HG02870 (cell line): ENCODE data around the gene DACH1.
"Not testable (repeated sequence)": the region's sequence is repeated elsewhere in the genome, so short reads cannot be mapped to it uniquely, and the experiment has no call there.

Experiments used
- ATAC-seq: cut with Tn5 transposase; IDR thresholded peaks from one replicate; pipeline ENCODE4 v1.9.1; 2021; ENCODE audit warnings: mild to moderate bottlenecking, moderate library complexity; ENCODE audit not compliant: unreplicated experiment

DACH1 gene

GRCh38 chr13:71867131-71867814 lies at the start of gene DACH1:
Gene DACH1 (minus strand): TSS chr13:71867204.
- ATAC-seq, result peak; percentile 48

GRCh38 chr13:71913717-71914116 lies 46.7 kb upstream of the DACH1 start:
- no peak for ATAC-seq

GRCh38 chr13:71912524-71912923 lies 45.5 kb upstream of the DACH1 start:
- no peak for ATAC-seq

- no peak for ATAC-seq
Observed at GRCh38 chr13:71906448-71906847, 39.4 kb upstream of the DACH1 start.

- no peak for ATAC-seq
Observed at GRCh38 chr13:71902676-71903075, 35.7 kb upstream of the DACH1 start.

GRCh38 chr13:71893506-71893905 lies 26.5 kb upstream of the DACH1 start:
- not testable (repeated sequence) for ATAC-seq

GRCh38 chr13:71886880-71887279 lies 19.9 kb upstream of the DACH1 start:
- no peak for ATAC-seq

- ATAC-seq, result no peak
Observed at GRCh38 chr13:71882120-71882519, 15.1 kb upstream of the DACH1 start.

GRCh38 chr13:71880753-71881541 lies 13.9 kb upstream of the DACH1 start:
- no peak for ATAC-seq

GRCh38 chr13:71879808-71880344 lies 12.9 kb upstream of the DACH1 start:
- ATAC-seq, result no peak

- peak; percentile 82 for ATAC-seq
Observed at GRCh38 chr13:71879129-71879535, 12.1 kb upstream of the DACH1 start.

- no peak for ATAC-seq
Observed at GRCh38 chr13:71877256-71877653, 10.3 kb upstream of the DACH1 start.

- ATAC-seq, result peak; percentile 40
Observed at GRCh38 chr13:71876648-71877255, 9.7 kb upstream of the DACH1 start.

- ATAC-seq, result peak; percentile 46
Observed at GRCh38 chr13:71875823-71876222, 8.8 kb upstream of the DACH1 start.

GRCh38 chr13:71874458-71874857 lies 7.5 kb upstream of the DACH1 start:
- no peak for ATAC-seq

- no peak for ATAC-seq
Observed at GRCh38 chr13:71873418-71874247, 6.6 kb upstream of the DACH1 start.

GRCh38 chr13:71871844-71872243 lies 4.8 kb upstream of the DACH1 start:
- ATAC-seq, result no peak

GRCh38 chr13:71871176-71871754 lies 4.3 kb upstream of the DACH1 start:
- ATAC-seq, result no peak

- ATAC-seq, result no peak
Observed at GRCh38 chr13:71870100-71870499, 3.1 kb upstream of the DACH1 start.

- ATAC-seq, result no peak
Observed at GRCh38 chr13:71869274-71869673, 2.3 kb upstream of the DACH1 start.
